ENCODE measurements around the gene IFI27L1. TPM values are rescaled to one million over a fixed set of nuclear protein-coding genes. Genes with fewer than 3 reads are reported as not detected.

The IFI27L1 gene
- total RNA-seq, 1 experiment from 2014 or later, result 7.8 TPM

- peaks cover 20% of the 10 kb centered on the region for H4K20me1 ChIP-seq (ENCODE audit: insufficient read depth, low read depth, low read length)
- no peaks in the 10 kb centered on the region for H3K4me1 ChIP-seq (ENCODE audit: low read length)
- no peaks in the 10 kb centered on the region for H3K9me2 ChIP-seq (replicated peaks; ENCODE audit: insufficient read depth, low read length)
- DNase-seq, result no peak
- H3K27me3 ChIP-seq (ENCODE audit: low read length), result no peaks in the 10 kb centered on the region
- no peak overlapping the region for H3K9ac ChIP-seq (ENCODE audit: low read length)
- H3K9me3 ChIP-seq (ENCODE audit: low read length), result no peaks in the 10 kb centered on the region
- H3K27ac ChIP-seq (ENCODE audit: low read length), result no peak overlapping the region
- no peak overlapping the region for H3K4me3 ChIP-seq (ENCODE audit: low read length)
- H3K4me2 ChIP-seq (ENCODE audit: low read depth, low read length, poor library complexity, severe bottlenecking), result no peak overlapping the region
- H3K79me2 ChIP-seq (ENCODE audit: low read length), result no peaks in the 10 kb centered on the region
- no peak overlapping the region for H2AFZ ChIP-seq (ENCODE audit: low read length)
- peaks cover 85% of the 10 kb centered on the region for H3K36me3 ChIP-seq (ENCODE audit: insufficient read depth, low read length)
Observed at GRCh38 chr14:94051779-94052178, 29.3 kb upstream of the IFI27L1 start.

- H3K36me3 ChIP-seq (ENCODE audit: insufficient read depth, low read length), result peaks cover 86% of the 10 kb centered on the region
- no peak overlapping the region for H3K4me3 ChIP-seq (ENCODE audit: low read length)
- DNase-seq, result no peak
- no peak overlapping the region for H3K4me2 ChIP-seq (ENCODE audit: low read depth, low read length, poor library complexity, severe bottlenecking)
- H3K27ac ChIP-seq (ENCODE audit: low read length), result no peak overlapping the region
- peaks cover under 1% of the 10 kb centered on the region; the same call in 1 of the 2 replicates for H3K79me2 ChIP-seq (ENCODE audit: low read length)
- H2AFZ ChIP-seq (ENCODE audit: low read length), result no peak overlapping the region
- no peaks in the 10 kb centered on the region for H3K4me1 ChIP-seq (ENCODE audit: low read length)
- no peaks in the 10 kb centered on the region for H3K9me2 ChIP-seq (replicated peaks; ENCODE audit: insufficient read depth, low read length)
- no peaks in the 10 kb centered on the region for H3K27me3 ChIP-seq (ENCODE audit: low read length)
- H3K9ac ChIP-seq (ENCODE audit: low read length), result no peak overlapping the region
- no peaks in the 10 kb centered on the region for H3K9me3 ChIP-seq (ENCODE audit: low read length)
- peaks cover 21% of the 10 kb centered on the region for H4K20me1 ChIP-seq (ENCODE audit: insufficient read depth, low read depth, low read length)
Observed at GRCh38 chr14:94052199-94052598, 28.9 kb upstream of the IFI27L1 start.

GRCh38 chr14:94052662-94053061 is 28.4 kb upstream of the IFI27L1 start:
- H3K9ac ChIP-seq (ENCODE audit: low read length), result no peak overlapping the region
- no peaks in the 10 kb centered on the region for H3K9me2 ChIP-seq (replicated peaks; ENCODE audit: insufficient read depth, low read length)
- peaks cover 3% of the 10 kb centered on the region; the same call in 1 of the 2 replicates for H3K79me2 ChIP-seq (ENCODE audit: low read length)
- no peaks in the 10 kb centered on the region for H3K9me3 ChIP-seq (ENCODE audit: low read length)
- no peak for DNase-seq
- no peaks in the 10 kb centered on the region for H3K4me1 ChIP-seq (ENCODE audit: low read length)
- H3K27me3 ChIP-seq (ENCODE audit: low read length), result no peaks in the 10 kb centered on the region
- peaks cover 85% of the 10 kb centered on the region for H3K36me3 ChIP-seq (ENCODE audit: insufficient read depth, low read length)
- no peak overlapping the region for H3K4me3 ChIP-seq (ENCODE audit: low read length)
- no peak overlapping the region for H2AFZ ChIP-seq (ENCODE audit: low read length)
- H4K20me1 ChIP-seq (ENCODE audit: insufficient read depth, low read depth, low read length), result peaks cover 19% of the 10 kb centered on the region; the same call in 1 of the 2 replicates
- H3K27ac ChIP-seq (ENCODE audit: low read length), result no peak overlapping the region
- no peak overlapping the region for H3K4me2 ChIP-seq (ENCODE audit: low read depth, low read length, poor library complexity, severe bottlenecking)

- Histone ChIP-seq H3K79me2 (ENCODE audit: low read length) (peaks cover 17% of the 10 kb centered on the region), H4K20me1 (ENCODE audit: insufficient read depth, low read depth, low read length) (peaks cover 18% of the 10 kb centered on the region; the same call in 1 of the 2 replicates), H3K27me3 (ENCODE audit: low read length) (no peaks in the 10 kb centered on the region), H3K36me3 (ENCODE audit: insufficient read depth, low read length) (peaks cover 85% of the 10 kb centered on the region), H3K9me2 (replicated peaks; ENCODE audit: insufficient read depth, low read length) (no peaks in the 10 kb centered on the region), H2AFZ (ENCODE audit: low read length) (no peak overlapping the region), H3K27ac (ENCODE audit: low read length) (no peak overlapping the region), H3K4me2 (ENCODE audit: low read depth, low read length, poor library complexity, severe bottlenecking) (no peak overlapping the region), H3K9me3 (ENCODE audit: low read length) (no peaks in the 10 kb centered on the region), H3K4me1 (ENCODE audit: low read length) (no peaks in the 10 kb centered on the region), H3K9ac (ENCODE audit: low read length) (no peak overlapping the region), H3K4me3 (ENCODE audit: low read length) (no peak overlapping the region)
- no peak for DNase-seq
Observed at GRCh38 chr14:94054401-94054800, 26.7 kb upstream of the IFI27L1 start.

GRCh38 chr14:94054936-94055335 is 26.2 kb upstream of the IFI27L1 start:
- Histone ChIP-seq H4K20me1 (ENCODE audit: insufficient read depth, low read depth, low read length) (peaks cover 19% of the 10 kb centered on the region), H3K4me1 (ENCODE audit: low read length) (no peaks in the 10 kb centered on the region), H3K27me3 (ENCODE audit: low read length) (no peaks in the 10 kb centered on the region), H3K27ac (ENCODE audit: low read length) (no peak overlapping the region), H3K36me3 (ENCODE audit: insufficient read depth, low read length) (peaks cover 88% of the 10 kb centered on the region), H3K79me2 (ENCODE audit: low read length) (peaks cover 22% of the 10 kb centered on the region), H3K4me2 (ENCODE audit: low read depth, low read length, poor library complexity, severe bottlenecking) (no peak overlapping the region), H3K9me2 (replicated peaks; ENCODE audit: insufficient read depth, low read length) (no peaks in the 10 kb centered on the region), H3K4me3 (ENCODE audit: low read length) (no peak overlapping the region), H3K9me3 (ENCODE audit: low read length) (no peaks in the 10 kb centered on the region), H3K9ac (ENCODE audit: low read length) (no peak overlapping the region), H2AFZ (ENCODE audit: low read length) (no peak overlapping the region)
- no peak for DNase-seq

- Histone ChIP-seq H3K4me2 (ENCODE audit: low read depth, low read length, poor library complexity, severe bottlenecking) (no peak overlapping the region), H3K9me3 (ENCODE audit: low read length) (no peaks in the 10 kb centered on the region), H3K4me3 (ENCODE audit: low read length) (no peak overlapping the region), H3K9me2 (replicated peaks; ENCODE audit: insufficient read depth, low read length) (no peaks in the 10 kb centered on the region), H3K4me1 (ENCODE audit: low read length) (no peaks in the 10 kb centered on the region), H2AFZ (ENCODE audit: low read length) (no peak overlapping the region), H3K27me3 (ENCODE audit: low read length) (no peaks in the 10 kb centered on the region), H3K27ac (ENCODE audit: low read length) (no peak overlapping the region), H3K36me3 (ENCODE audit: insufficient read depth, low read length) (peaks cover 88% of the 10 kb centered on the region), H3K9ac (ENCODE audit: low read length) (no peak overlapping the region), H3K79me2 (ENCODE audit: low read length) (peaks cover 38% of the 10 kb centered on the region), H4K20me1 (ENCODE audit: insufficient read depth, low read depth, low read length) (peaks cover 26% of the 10 kb centered on the region)
- no peak for DNase-seq
Observed at GRCh38 chr14:94056579-94057308, 24.4 kb upstream of the IFI27L1 start.

GRCh38 chr14:94058128-94058673 is 22.9 kb upstream of the IFI27L1 start:
- H3K4me2 ChIP-seq (ENCODE audit: low read depth, low read length, poor library complexity, severe bottlenecking), result no peak overlapping the region
- H3K4me3 ChIP-seq (ENCODE audit: low read length), result no peak overlapping the region
- H3K9me3 ChIP-seq (ENCODE audit: low read length), result no peaks in the 10 kb centered on the region
- no peak overlapping the region for H2AFZ ChIP-seq (ENCODE audit: low read length)
- no peaks in the 10 kb centered on the region for H3K27me3 ChIP-seq (ENCODE audit: low read length)
- peaks cover 40% of the 10 kb centered on the region for H4K20me1 ChIP-seq (ENCODE audit: insufficient read depth, low read depth, low read length)
- no peak overlapping the region for H3K9ac ChIP-seq (ENCODE audit: low read length)
- no peaks in the 10 kb centered on the region for H3K9me2 ChIP-seq (replicated peaks; ENCODE audit: insufficient read depth, low read length)
- no peak for DNase-seq
- H3K36me3 ChIP-seq (ENCODE audit: insufficient read depth, low read length), result peaks cover 85% of the 10 kb centered on the region
- peaks cover 53% of the 10 kb centered on the region for H3K79me2 ChIP-seq (ENCODE audit: low read length)
- H3K27ac ChIP-seq (ENCODE audit: low read length), result no peak overlapping the region
- H3K4me1 ChIP-seq (ENCODE audit: low read length), result no peaks in the 10 kb centered on the region

GRCh38 chr14:94058674-94059138 is 22.4 kb upstream of the IFI27L1 start:
- Histone ChIP-seq H3K36me3 (ENCODE audit: insufficient read depth, low read length) (peaks cover 85% of the 10 kb centered on the region), H3K27ac (ENCODE audit: low read length) (no peak overlapping the region), H3K9me3 (ENCODE audit: low read length) (no peaks in the 10 kb centered on the region), H3K4me3 (ENCODE audit: low read length) (no peak overlapping the region), H3K79me2 (ENCODE audit: low read length) (peaks cover 58% of the 10 kb centered on the region), H3K4me1 (ENCODE audit: low read length) (no peaks in the 10 kb centered on the region), H3K9me2 (replicated peaks; ENCODE audit: insufficient read depth, low read length) (no peaks in the 10 kb centered on the region), H4K20me1 (ENCODE audit: insufficient read depth, low read depth, low read length) (peaks cover 44% of the 10 kb centered on the region), H3K27me3 (ENCODE audit: low read length) (no peaks in the 10 kb centered on the region), H3K4me2 (ENCODE audit: low read depth, low read length, poor library complexity, severe bottlenecking) (no peak overlapping the region), H3K9ac (ENCODE audit: low read length) (no peak overlapping the region), H2AFZ (ENCODE audit: low read length) (no peak overlapping the region)
- no peak for DNase-seq
